HG02870 (cell line): ENCODE data around the gene ADPRHL1.
"Not testable (repeated sequence)": the region's sequence is repeated elsewhere in the genome, so short reads cannot be mapped to it uniquely, and the experiment has no call there.

Source experiments
- ATAC-seq: cut with Tn5 transposase; IDR thresholded peaks from one replicate; pipeline ENCODE4 v1.9.1; 2021; ENCODE audit warnings: mild to moderate bottlenecking, moderate library complexity; ENCODE audit not compliant: unreplicated experiment

ADPRHL1 gene

GRCh38 chr13:113373811-113374485 lies 79.3 kb downstream of the ADPRHL1 start:
- no peak for ATAC-seq

- not testable (repeated sequence) for ATAC-seq
These were observed 81.6 kb downstream of the ADPRHL1 start for GRCh38 chr13:113371701-113372100.

- no peak for ATAC-seq
These were observed 82.2 kb downstream of the ADPRHL1 start for GRCh38 chr13:113371061-113371460.

- ATAC-seq = no peak
These were observed 83.4 kb downstream of the ADPRHL1 start for GRCh38 chr13:113369881-113370280.

- ATAC-seq = no peak
These were observed 84.1 kb downstream of the ADPRHL1 start for GRCh38 chr13:113369189-113369588.

- not testable (repeated sequence) for ATAC-seq
These were observed 84.9 kb downstream of the ADPRHL1 start for GRCh38 chr13:113368353-113368752.

GRCh38 chr13:113367771-113368170 lies 85.5 kb downstream of the ADPRHL1 start:
- no peak for ATAC-seq

GRCh38 chr13:113367020-113367560 lies 86.2 kb downstream of the ADPRHL1 start:
- no peak for ATAC-seq

GRCh38 chr13:113365971-113366588 lies 87.2 kb downstream of the ADPRHL1 start:
- no peak for ATAC-seq

- no peak for ATAC-seq
These were observed 87.7 kb downstream of the ADPRHL1 start for GRCh38 chr13:113365583-113365970.

GRCh38 chr13:113364901-113365582 lies 88.2 kb downstream of the ADPRHL1 start:
- no peak for ATAC-seq

GRCh38 chr13:113364311-113364889 lies 88.9 kb downstream of the ADPRHL1 start:
- no peak for ATAC-seq

GRCh38 chr13:113361406-113361805 lies 91.9 kb downstream of the ADPRHL1 start:
- ATAC-seq = no peak

GRCh38 chr13:113360446-113360845 lies 92.8 kb downstream of the ADPRHL1 start:
- ATAC-seq = no peak

GRCh38 chr13:113359571-113359970 lies 93.7 kb downstream of the ADPRHL1 start:
- no peak for ATAC-seq

- ATAC-seq = no peak
These were observed 94.6 kb downstream of the ADPRHL1 start for GRCh38 chr13:113358653-113359190.

- ATAC-seq = no peak
These were observed 95.8 kb downstream of the ADPRHL1 start for GRCh38 chr13:113357529-113357928.

GRCh38 chr13:113356596-113356995 lies 96.7 kb downstream of the ADPRHL1 start:
- no peak for ATAC-seq

- no peak for ATAC-seq
These were observed 97.7 kb downstream of the ADPRHL1 start for GRCh38 chr13:113355621-113356020.

- no peak for ATAC-seq
These were observed 98.3 kb downstream of the ADPRHL1 start for GRCh38 chr13:113354831-113355610.
